Measurements from ENCODE around the gene INVS. TPM values are rescaled to one million over a fixed set of nuclear protein-coding genes. Genes with fewer than 3 reads are reported as not detected.

The INVS gene
- total and polyA plus RNA-seq, 4 donors: 5.7 to 28.1 (median 10.0) TPM

- H3K9me3 ChIP-seq (ENCODE audit: control insufficient read depth in 4 of 4, low read length in 3 of 4): no peaks in the 10 kb centered on the region
- no peak overlapping the region for H3K27ac ChIP-seq (ENCODE audit: low read depth in 1 of 2, low read length in 2 of 2)
- TF ChIP-seq, protein P1, sequence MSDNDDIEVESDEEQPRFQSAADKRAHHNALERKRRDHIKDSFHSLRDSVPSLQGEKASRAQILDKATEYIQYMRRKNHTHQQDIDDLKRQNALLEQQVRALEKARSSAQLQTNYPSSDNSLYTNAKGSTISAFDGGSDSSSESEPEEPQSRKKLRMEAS (IDR thresholded peaks at IDR 0.05): no peak
- H3K4me1 ChIP-seq (ENCODE audit: control insufficient read depth in 4 of 4, insufficient read depth in 4 of 4, low read length in 3 of 4): peaks cover 12 to 32% (median 19%) of the 10 kb centered on the region in 4 donors
- no peaks in the 10 kb centered on the region for H3K27me3 ChIP-seq (ENCODE audit: control insufficient read depth in 4 of 4, insufficient read depth in 4 of 4, low read length in 3 of 4)
- DNase-seq (ENCODE audit: low spot score): no peak
- WGBS: 87% methylated on average over 3 of the region's 3 CpGs
- no peak overlapping the region for H3K4me3 ChIP-seq (ENCODE audit: low read depth in 1 of 3, low read length in 3 of 3)
- no peak overlapping the region for H3K9ac ChIP-seq (ENCODE audit: low read depth in 1 of 2, low read length in 2 of 2)
- peaks cover 3 to 31% (median 15%) of the 10 kb centered on the region in 4 donors for H3K36me3 ChIP-seq (ENCODE audit: control insufficient read depth in 4 of 4, insufficient read depth in 3 of 4, low read depth in 1 of 4, low read length in 3 of 4)
Measured at GRCh38 chr9:100294341-100294740, 195.3 kb downstream of the INVS start.

- H3K36me3 ChIP-seq (ENCODE audit: control insufficient read depth in 4 of 4, insufficient read depth in 3 of 4, low read depth in 1 of 4, low read length in 3 of 4): peaks cover 3 to 28% (median 15%) of the 10 kb centered on the region in 4 donors
- DNase-seq (ENCODE audit: low spot score): no peak
- TF ChIP-seq JUND (IDR thresholded peaks at IDR 0.05): no peak
- TF ChIP-seq RXRA (IDR thresholded peaks at IDR 0.05): peak in 1 of 2 donors; percentile 30
- no peak for TF ChIP-seq CTCF (IDR thresholded peaks at IDR 0.05; ENCODE audit: low read depth, low read length, missing input control)
- TF ChIP-seq RAD21 (IDR thresholded peaks at IDR 0.05): no peak
- TF ChIP-seq HNF4G (IDR thresholded peaks at IDR 0.05): no peak
- H3K4me1 ChIP-seq (ENCODE audit: control insufficient read depth in 4 of 4, insufficient read depth in 4 of 4, low read length in 3 of 4): peaks cover 12 to 32% (median 19%) of the 10 kb centered on the region in 4 donors
- no peak overlapping the region for H3K4me3 ChIP-seq (ENCODE audit: low read depth in 1 of 3, low read length in 3 of 3)
- H3K27ac ChIP-seq (ENCODE audit: low read depth in 1 of 2, low read length in 2 of 2): no peak overlapping the region
- H3K27me3 ChIP-seq (ENCODE audit: control insufficient read depth in 4 of 4, insufficient read depth in 4 of 4, low read length in 3 of 4): no peaks in the 10 kb centered on the region
- no peak overlapping the region for H3K9ac ChIP-seq (ENCODE audit: low read depth in 1 of 2, low read length in 2 of 2)
- H3K9me3 ChIP-seq (ENCODE audit: control insufficient read depth in 4 of 4, low read length in 3 of 4): no peaks in the 10 kb centered on the region
- 56% methylated on average over 6 of the region's 6 CpGs for WGBS
Measured at GRCh38 chr9:100294806-100295205, 195.8 kb downstream of the INVS start.

GRCh38 chr9:100295240-100295639 is 196.2 kb downstream of the INVS start:
- no peak for DNase-seq (ENCODE audit: low spot score)
- no peak overlapping the region for H3K27ac ChIP-seq (ENCODE audit: low read depth in 1 of 2, low read length in 2 of 2)
- H3K4me1 ChIP-seq (ENCODE audit: control insufficient read depth in 4 of 4, insufficient read depth in 4 of 4, low read length in 3 of 4): peaks cover 12 to 32% (median 19%) of the 10 kb centered on the region in 4 donors
- WGBS: 40% methylated on average over 2 of the region's 2 CpGs
- TF ChIP-seq ATF3 (IDR thresholded peaks at IDR 0.05): no peak
- TF ChIP-seq REST (IDR thresholded peaks at IDR 0.05): no peak
- peak; percentile 34 for TF ChIP-seq FOXA2 (IDR thresholded peaks at IDR 0.05)
- no peak for TF ChIP-seq HNF4G (IDR thresholded peaks at IDR 0.05)
- TF ChIP-seq, protein P2, sequence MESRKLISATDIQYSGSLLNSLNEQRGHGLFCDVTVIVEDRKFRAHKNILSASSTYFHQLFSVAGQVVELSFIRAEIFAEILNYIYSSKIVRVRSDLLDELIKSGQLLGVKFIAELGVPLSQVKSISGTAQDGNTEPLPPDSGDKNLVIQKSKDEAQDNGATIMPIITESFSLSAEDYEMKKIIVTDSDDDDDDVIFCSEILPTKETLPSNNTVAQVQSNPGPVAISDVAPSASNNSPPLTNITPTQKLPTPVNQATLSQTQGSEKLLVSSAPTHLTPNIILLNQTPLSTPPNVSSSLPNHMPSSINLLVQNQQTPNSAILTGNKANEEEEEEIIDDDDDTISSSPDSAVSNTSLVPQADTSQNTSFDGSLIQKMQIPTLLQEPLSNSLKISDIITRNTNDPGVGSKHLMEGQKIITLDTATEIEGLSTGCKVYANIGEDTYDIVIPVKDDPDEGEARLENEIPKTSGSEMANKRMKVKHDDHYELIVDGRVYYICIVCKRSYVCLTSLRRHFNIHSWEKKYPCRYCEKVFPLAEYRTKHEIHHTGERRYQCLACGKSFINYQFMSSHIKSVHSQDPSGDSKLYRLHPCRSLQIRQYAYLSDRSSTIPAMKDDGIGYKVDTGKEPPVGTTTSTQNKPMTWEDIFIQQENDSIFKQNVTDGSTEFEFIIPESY (IDR thresholded peaks at IDR 0.05): no peak
- peak; percentile 35 to 41 for TF ChIP-seq HNF4A (conservative IDR thresholded peaks at IDR 0.05)
- no peak for TF ChIP-seq YY1 (IDR thresholded peaks at IDR 0.05)
- TF ChIP-seq EGR1 (IDR thresholded peaks at IDR 0.05; ENCODE audit: low read depth in 2 of 2): no peak
- no peak for TF ChIP-seq TAF1 (conservative IDR thresholded peaks at IDR 0.05)
- TF ChIP-seq, protein P1 (IDR thresholded peaks at IDR 0.05): no peak
- no peak for TF ChIP-seq CTCF (IDR thresholded peaks at IDR 0.05; ENCODE audit: low read depth, low read length, missing input control)
- peak in 1 of 2 donors; percentile 23 for TF ChIP-seq JUND (IDR thresholded peaks at IDR 0.05)
- TF ChIP-seq FOXA1 (IDR thresholded peaks at IDR 0.05): no peak
- peak; percentile 7 to 48 for TF ChIP-seq RXRA (IDR thresholded peaks at IDR 0.05)
- no peak for TF ChIP-seq GABPA (IDR thresholded peaks at IDR 0.05 in 1 of 2, conservative IDR thresholded peaks at IDR 0.05 in 1 of 2)
- no peak for TF ChIP-seq NR2F2 (IDR thresholded peaks at IDR 0.05)
- TF ChIP-seq RAD21 (IDR thresholded peaks at IDR 0.05): no peak
- no peak for TF ChIP-seq SP1 (IDR thresholded peaks at IDR 0.05)
- no peaks in the 10 kb centered on the region for H3K9me3 ChIP-seq (ENCODE audit: control insufficient read depth in 4 of 4, low read length in 3 of 4)
- H3K4me3 ChIP-seq (ENCODE audit: low read depth in 1 of 3, low read length in 3 of 3): no peak overlapping the region
- H3K27me3 ChIP-seq (ENCODE audit: control insufficient read depth in 4 of 4, insufficient read depth in 4 of 4, low read length in 3 of 4): no peaks in the 10 kb centered on the region
- H3K9ac ChIP-seq (ENCODE audit: low read depth in 1 of 2, low read length in 2 of 2): no peak overlapping the region
- peaks cover 3 to 28% (median 16%) of the 10 kb centered on the region in 4 donors for H3K36me3 ChIP-seq (ENCODE audit: control insufficient read depth in 4 of 4, insufficient read depth in 3 of 4, low read depth in 1 of 4, low read length in 3 of 4)

Measured in liver (tissue), 9 donors.